A673 (cell line): ENCODE results near the gene RPL36AL. TPM values are rescaled to one million over a fixed set of nuclear protein-coding genes. Genes with fewer than 3 reads are reported as not detected.
A peak's percentile ranks its signal among the peaks of the same experiment; 100 is the strongest.

ENCODE experiments used
- BruUV-seq: library from RNA; stranded (reverse); fragments of 400-500 nt; replicated peaks from 2 replicates; lab custom pipeline; 2021; lab: Mats Ljungman, UMichigan
- CTCF ChIA-PET: fragments of 300-600 bp; sonication (Branson Sonifier 250); formaldehyde crosslinking; loops from one replicate; lab custom pipeline; 2022; ENCODE audit warnings: antibody characterized with exemption; lab: Charles Lee
- POLR2A ChIA-PET: fragments of 300-600 bp; sonication (Branson Sonifier 250); formaldehyde crosslinking; loops from one replicate; lab custom pipeline; 2022; ENCODE audit warnings: antibody characterized with exemption; ENCODE audit not compliant: low non-redundant PET; lab: Charles Lee
- DNase-seq: peaks from one replicate; pipeline ENCODE4 v3.0.0-alpha.2; 2015; ENCODE audit warnings: low spot score
- H3K27ac ChIP-seq: fragments of 200-600 bp; sonication (generic); 2 replicates; pipeline ENCODE4 v1.5.1; 2016; ENCODE audit warnings: mixed run types, low read depth, mild to moderate bottlenecking, mixed read lengths, antibody characterized with exemption, low read length; ENCODE audit not compliant: poor library complexity, severe bottlenecking
- H3K27me3 ChIP-seq: fragments of 200-600 bp; sonication (generic); replicated peaks from 2 replicates; pipeline ENCODE4 v1.6.1; 2017; ENCODE audit warnings: mixed run types, low read depth, mild to moderate bottlenecking, mixed read lengths, antibody characterized with exemption, low read length; ENCODE audit not compliant: insufficient read depth, poor library complexity
- H3K36me3 ChIP-seq: fragments of 200-600 bp; sonication (generic); 2 replicates; pipeline ENCODE4 v1.6.1; 2016; ENCODE audit warnings: mixed run types, mild to moderate bottlenecking, mixed read lengths, antibody characterized with exemption, low read length; ENCODE audit not compliant: insufficient read depth, poor library complexity, severe bottlenecking
- H3K4me1 ChIP-seq: fragments of 200-600 bp; sonication (generic); 2 replicates; pipeline ENCODE4 v1.6.1; 2017; ENCODE audit warnings: mixed run types, mild to moderate bottlenecking, mixed read lengths, antibody characterized with exemption, low read length; ENCODE audit not compliant: insufficient read depth, poor library complexity, severe bottlenecking
- H3K4me3 ChIP-seq: fragments of 200-600 bp; sonication (generic); 2 replicates; pipeline ENCODE4 v1.5.1; 2016; ENCODE audit warnings: low read depth, mixed run types, mild to moderate bottlenecking, mixed read lengths, low read length; ENCODE audit not compliant: poor library complexity, severe bottlenecking
- H3K9me3 ChIP-seq: fragments of 200-600 bp; sonication (generic); 2 replicates; pipeline ENCODE4 v1.6.1; 2016; ENCODE audit warnings: mixed run types, low read depth, mild to moderate bottlenecking, mixed read lengths, antibody characterized with exemption, low read length; ENCODE audit not compliant: poor library complexity, severe bottlenecking
- EZH2 ChIP-seq: fragments of 200-600 bp; sonication (generic); IDR thresholded peaks from 2 replicates; pipeline ENCODE4 v1.6.1; 2017; ENCODE audit warnings: borderline replicate concordance, low read depth, mild to moderate bottlenecking, mixed read lengths, antibody characterized with exemption, low read length; ENCODE audit not compliant: poor library complexity, severe bottlenecking
- intact Hi-C: fragments of 100-400 bp; cut with micrococcal nuclease; formaldehyde crosslinking; loops from one replicate; pipeline ENCODE4 v1.10.0; 2022; ENCODE audit not compliant: unreplicated experiment
- total RNA-seq: library from RNA; stranded (reverse); gene quantifications from 2 replicates; pipeline ENCODE4 v1.2.3, GENCODE V29; 2021
- TF ChIP-seq, protein P1 (sequence below): fragments of 300-800, 200-600 bp; sonication (generic); conservative IDR thresholded peaks from 2 replicates; pipeline ENCODE4 v1.5.1; 2017; ENCODE audit warnings: low read depth, mild to moderate bottlenecking, antibody characterized with exemption, low read length, moderate library complexity, mixed read lengths

RPL36AL gene
- total RNA-seq, 1 experiment from 2014 or later = 202 TPM

- CTCF ChIA-PET = no interaction called here
- Histone ChIP-seq H3K4me1 (no peaks in the 10 kb centered on the region), H3K4me3 (no peak overlapping the region), H3K9me3 (no peaks in the 10 kb centered on the region), H3K36me3 (no peaks in the 10 kb centered on the region), H3K27me3 (no peaks in the 10 kb centered on the region), H3K27ac (no peak overlapping the region)
- no peak for TF ChIP-seq EZH2
- TF ChIP-seq, protein P1, sequence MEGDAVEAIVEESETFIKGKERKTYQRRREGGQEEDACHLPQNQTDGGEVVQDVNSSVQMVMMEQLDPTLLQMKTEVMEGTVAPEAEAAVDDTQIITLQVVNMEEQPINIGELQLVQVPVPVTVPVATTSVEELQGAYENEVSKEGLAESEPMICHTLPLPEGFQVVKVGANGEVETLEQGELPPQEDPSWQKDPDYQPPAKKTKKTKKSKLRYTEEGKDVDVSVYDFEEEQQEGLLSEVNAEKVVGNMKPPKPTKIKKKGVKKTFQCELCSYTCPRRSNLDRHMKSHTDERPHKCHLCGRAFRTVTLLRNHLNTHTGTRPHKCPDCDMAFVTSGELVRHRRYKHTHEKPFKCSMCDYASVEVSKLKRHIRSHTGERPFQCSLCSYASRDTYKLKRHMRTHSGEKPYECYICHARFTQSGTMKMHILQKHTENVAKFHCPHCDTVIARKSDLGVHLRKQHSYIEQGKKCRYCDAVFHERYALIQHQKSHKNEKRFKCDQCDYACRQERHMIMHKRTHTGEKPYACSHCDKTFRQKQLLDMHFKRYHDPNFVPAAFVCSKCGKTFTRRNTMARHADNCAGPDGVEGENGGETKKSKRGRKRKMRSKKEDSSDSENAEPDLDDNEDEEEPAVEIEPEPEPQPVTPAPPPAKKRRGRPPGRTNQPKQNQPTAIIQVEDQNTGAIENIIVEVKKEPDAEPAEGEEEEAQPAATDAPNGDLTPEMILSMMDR = no peak
- POLR2A ChIA-PET = no interaction called here
- intact Hi-C loops = no loop called here
- DNase-seq = no peak
- no TSS peak for BruUV-seq
Observed at GRCh38 chr14:49593016-49593415, 27.4 kb downstream of the RPL36AL start.

DNA sequence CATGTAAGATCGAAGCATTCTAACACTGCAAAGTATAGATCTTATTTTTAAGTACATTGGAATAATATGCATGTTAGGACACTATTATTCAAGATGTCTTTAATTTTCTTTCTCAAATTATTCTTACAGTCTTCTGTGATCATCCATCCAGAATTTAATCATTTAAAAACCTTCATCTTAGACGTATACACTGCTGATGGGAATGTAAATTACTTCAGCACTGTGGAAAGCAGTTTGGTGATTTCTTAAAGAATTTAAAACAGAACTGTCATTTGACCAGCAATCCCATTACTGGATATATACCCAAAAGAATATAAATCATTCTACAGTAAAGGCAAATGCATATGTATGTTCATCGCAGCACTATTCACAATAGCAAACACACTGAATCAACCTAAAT lies 31.0 kb downstream of the RPL36AL start:
- POLR2A ChIA-PET = no interaction called here
- Histone ChIP-seq H3K36me3 (peaks cover 5% of the 10 kb centered on the region), H3K4me1 (peaks cover 4% of the 10 kb centered on the region), H3K4me3 (no peak overlapping the region), H3K9me3 (no peaks in the 10 kb centered on the region), H3K27ac (no peak overlapping the region), H3K27me3 (no peaks in the 10 kb centered on the region)
- CTCF ChIA-PET = no interaction called here
- TF ChIP-seq, protein P1 = no peak
- no peak for TF ChIP-seq EZH2
- no TSS peak for BruUV-seq
- no peak for DNase-seq
- intact Hi-C loops = no loop called here

- CTCF ChIA-PET = interaction anchor here (0.5 to 1.5 kb wide), 6 partner anchors 8 to 605 kb away, joined by 3 to 5 read pairs (median 4); partner anchors contain the start of genes LRR1, MGAT2 and RPL36AL
- no peak for TF ChIP-seq EZH2
- TF ChIP-seq, protein P1 = peak; percentile 91
- no peaks in the 10 kb centered on the region for H3K27me3 ChIP-seq
- BruUV-seq = no TSS peak
- peaks cover 30% of the 10 kb centered on the region for H3K36me3 ChIP-seq
- POLR2A ChIA-PET = interaction anchor here (0.6 to 0.8 kb wide), 3 partner anchors 19 to 1561 kb away, joined by 3 to 4 read pairs (median 3); no protein-coding TSS in a partner anchor
- H3K27ac ChIP-seq = peak overlapping the region; percentile 87
- H3K4me1 ChIP-seq = peaks cover 21% of the 10 kb centered on the region
- H3K9me3 ChIP-seq = no peaks in the 10 kb centered on the region
- intact Hi-C loops = no loop called here
- H3K4me3 ChIP-seq = peak overlapping the region; percentile 76
- DNase-seq = peak; percentile 89
Observed at GRCh38 chr14:49586673-49587460, 33.6 kb downstream of the RPL36AL start.
